ENCODE results near the gene CCR8.

DNA sequence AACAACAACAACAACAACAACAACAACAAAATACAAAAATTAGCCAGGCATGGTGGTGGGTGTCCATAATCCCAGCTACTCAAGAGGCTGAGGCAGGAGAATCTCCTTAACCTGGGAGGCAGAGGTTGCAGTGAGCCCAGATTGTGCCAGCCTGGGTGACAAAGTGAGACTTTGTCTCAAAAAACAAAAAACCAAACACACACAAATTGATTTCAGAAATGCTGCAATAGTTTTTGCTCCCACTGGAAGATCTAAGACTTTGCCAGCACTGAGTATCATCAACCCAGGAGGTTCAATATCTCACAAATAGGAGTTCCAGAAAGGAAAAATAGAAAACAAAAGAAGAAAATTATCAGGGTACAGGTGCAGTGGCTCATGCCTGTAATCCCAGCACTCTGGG lies 16.2 kb upstream of the CCR8 start:
- TF ChIP-seq CTCF (conservative IDR thresholded peaks at IDR 0.05; ENCODE audit: low read length) (no peak), EZH2phosphoT487 (IDR thresholded peaks at IDR 0.05; ENCODE audit: borderline replicate concordance) (no peak)

Measured in Loucy (cell line).